Activated CD4-positive, alpha-beta T cell treated with anti-CD3 and anti-CD28 coated beads, Interleukin-2, amount 50 U/mL, for 16 hours (primary cell): ENCODE data around the gene ADAP1.

Source experiments
- DNase-seq: peaks from one replicate; pipeline ENCODE4 v3.0.0-alpha.2; 2020

The ADAP1 gene

DNA sequence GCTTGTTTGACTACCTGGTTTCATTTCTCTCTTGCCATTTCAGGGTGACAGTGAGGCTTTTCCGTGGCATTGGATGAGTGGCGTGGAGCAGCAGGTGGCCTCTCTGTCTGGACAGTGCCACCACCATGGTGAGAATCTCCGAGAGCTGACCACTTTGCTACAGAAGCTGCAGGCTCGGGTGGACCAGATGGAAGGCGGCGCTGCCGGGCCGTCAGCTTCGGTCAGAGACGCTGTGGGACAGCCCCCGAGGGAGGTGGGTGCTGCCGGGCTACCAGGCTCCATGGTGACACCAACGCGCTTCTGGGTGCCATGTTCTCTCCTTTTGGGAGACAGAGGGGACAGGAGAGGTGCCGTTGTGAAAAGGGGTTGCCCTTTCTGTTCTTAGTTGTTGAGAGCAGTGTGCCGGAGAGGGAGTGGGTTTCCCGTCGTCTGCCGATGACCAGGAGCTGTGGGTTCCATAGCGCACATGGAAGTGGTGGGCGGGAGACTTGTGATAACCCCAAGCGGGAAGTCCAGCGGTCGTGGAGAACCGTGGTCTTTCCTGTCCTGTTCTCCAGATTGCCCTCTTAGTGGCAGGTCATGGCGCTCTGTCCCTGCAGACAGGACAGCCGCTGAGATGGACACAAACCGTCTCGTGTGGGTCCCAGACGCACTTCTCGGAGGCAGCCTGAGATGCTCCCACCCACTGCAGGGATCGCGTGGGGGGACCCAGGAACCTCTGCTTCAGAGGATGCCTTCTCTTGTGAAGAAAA lies 100.9 kb downstream of the ADAP1 start:
- DNase-seq = no peak

DNA sequence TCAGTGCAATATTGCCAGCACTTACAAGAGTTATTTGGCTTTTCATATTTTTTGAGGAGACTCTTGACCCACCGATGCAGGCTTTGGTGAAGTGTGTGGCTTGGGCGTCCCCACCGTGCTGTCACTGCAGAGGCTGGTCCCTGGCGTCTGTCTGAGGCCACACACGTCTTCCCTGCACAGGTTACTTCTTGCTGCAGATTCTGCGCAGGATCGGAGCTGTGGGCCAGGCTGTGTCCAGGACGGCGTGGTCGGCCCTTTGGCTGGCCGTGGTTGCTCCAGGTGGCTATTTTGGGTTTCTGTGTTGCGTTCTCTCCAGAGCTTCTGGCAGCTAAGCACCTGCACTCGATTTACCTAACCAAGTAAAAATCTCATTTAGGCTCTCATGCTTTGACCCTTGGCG lies 103.3 kb downstream of the ADAP1 start:
- no peak for DNase-seq

GRCh38 chr7:849781-850180 lies 104.7 kb downstream of the ADAP1 start:
- DNase-seq = no peak

DNA sequence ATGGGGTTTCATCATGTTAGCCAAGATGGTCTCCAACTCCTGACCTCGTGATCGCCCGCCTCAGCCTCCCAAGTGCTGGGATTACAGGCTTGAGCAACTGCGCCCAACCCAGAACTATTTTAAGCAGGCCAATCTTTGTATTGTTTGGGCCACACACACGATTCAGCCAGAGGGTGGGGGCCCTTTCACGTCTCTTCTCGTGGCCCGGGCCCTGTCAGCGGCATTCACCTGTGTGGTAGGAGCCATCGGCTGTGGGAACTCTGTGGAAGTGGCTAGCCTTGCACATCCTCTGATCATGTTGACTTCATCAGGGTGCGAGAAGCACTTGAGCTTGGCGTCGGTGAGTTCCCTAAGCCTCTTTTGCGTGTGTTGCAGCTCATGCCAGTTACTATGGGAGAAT lies 105.3 kb downstream of the ADAP1 start:
- DNase-seq = no peak
